ENCODE data around the gene GFOD1.

The GFOD1 gene

DNA sequence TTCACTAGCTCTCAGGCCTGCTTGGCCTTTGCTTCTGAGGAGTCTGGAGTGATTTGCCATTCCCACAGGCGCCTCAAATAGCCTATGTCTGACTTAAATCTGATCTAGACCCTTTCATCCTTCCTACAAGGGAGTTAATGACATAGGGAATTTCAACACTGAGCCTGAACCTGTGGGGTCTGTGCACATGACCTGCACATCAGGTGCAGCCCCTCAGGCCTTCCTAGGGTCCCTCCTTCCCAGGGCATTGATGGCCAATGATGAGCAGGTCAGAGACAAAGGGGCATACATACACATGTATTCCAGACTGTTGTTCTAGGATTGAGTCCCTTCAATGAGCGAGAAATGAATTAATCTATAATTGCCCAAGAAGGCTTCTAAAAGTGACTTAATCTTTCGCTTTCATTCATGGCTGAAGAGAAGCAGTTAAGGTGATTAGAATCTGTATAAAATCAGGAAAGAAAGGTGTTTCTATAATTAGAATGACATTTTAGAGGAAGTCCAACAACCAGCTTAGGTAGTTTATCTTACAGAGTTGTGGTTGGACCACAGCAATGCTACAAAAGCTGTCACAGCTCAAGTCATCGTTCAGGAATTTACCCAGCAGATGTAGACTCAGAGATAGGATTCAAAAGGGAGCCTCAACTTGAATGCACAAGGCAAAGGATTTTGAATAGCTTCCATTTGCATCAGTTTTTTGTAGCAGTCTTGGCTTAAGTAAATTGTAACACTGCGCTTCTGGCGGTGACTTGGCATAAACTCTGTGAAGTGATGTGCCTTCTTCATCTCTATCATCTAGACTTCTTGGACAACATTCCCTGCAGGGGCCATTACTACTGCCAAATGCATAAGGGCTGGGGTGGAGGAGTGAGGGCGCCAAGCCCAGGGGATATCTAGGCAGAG is 132.1 kb downstream of the GFOD1 start:
- no peak overlapping the region for H3K4me3 ChIP-seq (ENCODE audit: low read depth in 1 of 2, low read length in 2 of 2)
- H3K4me1 ChIP-seq (ENCODE audit: control insufficient read depth in 1 of 2, insufficient read depth in 2 of 2, low read length in 2 of 2) = peaks cover 10 to 14% of the 10 kb centered on the region in 2 donors
- H3K9me3 ChIP-seq (ENCODE audit: control insufficient read depth in 1 of 2, low read length in 2 of 2) = no peaks in the 10 kb centered on the region
- peak overlapping the region; percentile 42 for H3K27ac ChIP-seq (ENCODE audit: low read length)
- no peaks in the 10 kb centered on the region for H3K36me3 ChIP-seq (ENCODE audit: control insufficient read depth in 1 of 2, insufficient read depth in 2 of 2, low read length in 2 of 2)
- H3K27me3 ChIP-seq (ENCODE audit: low read depth, low read length) = no peaks in the 10 kb centered on the region

DNA sequence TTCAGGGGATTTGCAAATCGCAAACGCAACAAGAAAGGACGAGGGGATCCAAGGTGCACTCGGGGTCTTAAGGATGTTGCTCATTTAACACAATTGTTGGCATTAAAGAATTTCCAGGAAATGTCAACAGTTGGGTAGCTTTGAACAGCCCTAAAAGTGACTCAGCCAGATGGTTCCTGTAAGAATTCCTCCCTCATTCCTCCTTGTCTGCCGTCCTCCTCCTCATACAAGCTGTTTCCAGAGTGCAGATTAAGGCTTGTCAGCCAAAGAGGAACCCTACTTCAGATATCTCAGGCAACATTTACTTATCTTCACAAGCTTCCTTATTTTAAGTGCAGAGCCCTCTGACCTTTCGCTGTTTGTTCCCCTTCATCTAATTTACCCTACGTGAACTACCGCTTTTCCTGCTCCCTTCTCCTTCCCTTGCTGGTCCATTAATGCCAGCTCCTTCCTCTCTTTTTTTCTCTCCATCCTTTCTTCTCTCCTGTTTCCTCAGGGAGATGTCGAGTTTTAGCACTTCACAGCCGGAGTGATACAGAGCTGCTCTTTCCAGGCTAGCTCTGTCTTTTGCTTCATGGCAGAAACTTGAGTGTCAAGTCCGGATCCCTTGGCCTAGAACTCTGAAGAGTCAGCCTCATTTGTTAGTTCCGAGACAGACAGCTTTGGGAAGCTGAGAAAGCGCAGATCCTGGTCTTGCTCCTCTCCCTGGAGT is 132.9 kb downstream of the GFOD1 start:
- Histone ChIP-seq H3K36me3 (ENCODE audit: control insufficient read depth in 1 of 2, insufficient read depth in 2 of 2, low read length in 2 of 2) (no peaks in the 10 kb centered on the region), H3K4me1 (ENCODE audit: control insufficient read depth in 1 of 2, insufficient read depth in 2 of 2, low read length in 2 of 2) (peaks cover 10 to 14% of the 10 kb centered on the region in 2 donors), H3K9me3 (ENCODE audit: control insufficient read depth in 1 of 2, low read length in 2 of 2) (no peaks in the 10 kb centered on the region), H3K27ac (ENCODE audit: low read length) (peak overlapping the region; percentile 42), H3K27me3 (ENCODE audit: low read depth, low read length) (no peaks in the 10 kb centered on the region), H3K4me3 (ENCODE audit: low read depth in 1 of 2, low read length in 2 of 2) (no peak overlapping the region)

DNA sequence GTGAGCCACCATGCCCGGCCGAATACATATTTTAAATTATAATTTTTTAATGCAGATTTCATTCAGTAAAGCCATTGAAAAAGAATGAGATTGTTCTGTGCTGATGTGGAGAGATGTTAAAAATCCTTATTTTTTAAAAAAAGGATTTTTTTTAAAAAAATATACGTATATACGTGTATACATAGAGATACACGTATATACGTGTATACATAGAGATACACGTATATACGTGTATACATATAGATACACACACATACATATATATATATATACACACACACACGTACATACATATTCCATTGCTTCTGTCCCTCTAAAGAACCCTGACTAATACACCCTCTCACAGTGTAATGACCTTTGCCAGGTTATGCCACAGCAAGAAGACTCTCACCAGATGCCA is 135.2 kb downstream of the GFOD1 start:
- H3K36me3 ChIP-seq (ENCODE audit: control insufficient read depth in 1 of 2, insufficient read depth in 2 of 2, low read length in 2 of 2) = no peaks in the 10 kb centered on the region
- no peak overlapping the region for H3K27ac ChIP-seq (ENCODE audit: low read length)
- H3K27me3 ChIP-seq (ENCODE audit: low read depth, low read length) = no peaks in the 10 kb centered on the region
- peaks cover 10 to 14% of the 10 kb centered on the region in 2 donors for H3K4me1 ChIP-seq (ENCODE audit: control insufficient read depth in 1 of 2, insufficient read depth in 2 of 2, low read length in 2 of 2)
- H3K9me3 ChIP-seq (ENCODE audit: control insufficient read depth in 1 of 2, low read length in 2 of 2) = no peaks in the 10 kb centered on the region
- no peak overlapping the region for H3K4me3 ChIP-seq (ENCODE audit: low read depth in 1 of 2, low read length in 2 of 2)

DNA sequence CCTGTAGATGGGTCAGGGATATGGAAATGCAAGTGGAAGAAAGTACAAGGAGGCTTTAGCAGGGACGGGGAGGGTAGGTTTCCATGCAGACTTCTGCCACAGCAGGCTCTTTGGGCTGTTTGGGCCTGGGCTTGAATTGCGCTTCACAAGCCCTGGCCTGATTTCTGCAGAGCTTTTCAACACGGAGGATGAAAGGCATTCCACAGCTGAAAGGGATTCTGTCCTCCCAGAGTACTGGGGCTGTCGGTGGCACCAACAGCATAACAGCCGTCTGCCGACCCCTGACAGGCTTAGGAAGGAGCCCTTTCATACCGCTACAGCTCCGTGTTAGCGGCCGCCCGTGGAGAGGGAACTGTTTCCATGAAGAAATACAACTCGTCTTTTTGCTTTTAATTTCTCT is 136.1 kb downstream of the GFOD1 start:
- Histone ChIP-seq H3K27me3 (ENCODE audit: low read depth, low read length) (no peaks in the 10 kb centered on the region), H3K4me3 (ENCODE audit: low read depth in 1 of 2, low read length in 2 of 2) (no peak overlapping the region), H3K27ac (ENCODE audit: low read length) (no peak overlapping the region), H3K36me3 (ENCODE audit: control insufficient read depth in 1 of 2, insufficient read depth in 2 of 2, low read length in 2 of 2) (no peaks in the 10 kb centered on the region), H3K9me3 (ENCODE audit: control insufficient read depth in 1 of 2, low read length in 2 of 2) (no peaks in the 10 kb centered on the region), H3K4me1 (ENCODE audit: control insufficient read depth in 1 of 2, insufficient read depth in 2 of 2, low read length in 2 of 2) (peaks cover 10 to 14% of the 10 kb centered on the region in 2 donors)

DNA sequence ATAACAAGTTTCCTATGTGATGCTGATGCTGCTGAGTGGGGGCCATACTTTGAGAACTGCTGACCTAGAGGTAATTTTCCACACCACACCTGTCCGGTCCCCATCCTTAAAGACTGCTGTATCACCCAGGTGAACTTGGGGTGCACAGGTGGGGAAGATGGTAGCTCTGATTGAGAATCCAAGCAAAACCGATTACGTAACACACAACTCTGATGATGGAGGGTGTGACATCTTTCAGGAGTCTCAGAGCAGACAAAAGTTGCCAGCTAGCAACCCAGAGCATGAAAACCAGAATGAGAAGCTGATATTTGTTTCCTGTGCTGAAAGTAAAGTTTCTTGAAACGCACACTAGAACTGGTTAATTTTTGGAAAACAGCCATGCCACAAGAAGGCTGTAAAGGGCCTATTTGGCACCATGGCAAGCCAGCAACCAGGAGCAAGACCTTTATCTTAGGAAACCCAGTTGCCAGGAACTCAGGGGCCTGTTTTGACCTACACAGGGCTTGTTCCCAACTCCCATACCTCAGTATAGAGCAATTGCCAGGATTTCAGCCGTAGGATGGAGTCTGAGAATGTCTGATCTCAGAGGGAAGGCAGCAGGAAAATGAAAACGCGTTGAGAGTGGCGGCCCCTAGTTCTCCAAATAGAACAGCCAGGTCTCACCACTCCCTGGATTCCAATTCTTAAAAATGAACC is 137.4 kb downstream of the GFOD1 start:
- H3K4me3 ChIP-seq (ENCODE audit: low read depth in 1 of 2, low read length in 2 of 2) = no peak overlapping the region
- no peaks in the 10 kb centered on the region for H3K9me3 ChIP-seq (ENCODE audit: control insufficient read depth in 1 of 2, low read length in 2 of 2)
- peaks cover 8% of the 10 kb centered on the region in 2 donors for H3K4me1 ChIP-seq (ENCODE audit: control insufficient read depth in 1 of 2, insufficient read depth in 2 of 2, low read length in 2 of 2)
- H3K36me3 ChIP-seq (ENCODE audit: control insufficient read depth in 1 of 2, insufficient read depth in 2 of 2, low read length in 2 of 2) = no peaks in the 10 kb centered on the region
- no peaks in the 10 kb centered on the region for H3K27me3 ChIP-seq (ENCODE audit: low read depth, low read length)
- no peak overlapping the region for H3K27ac ChIP-seq (ENCODE audit: low read length)

DNA sequence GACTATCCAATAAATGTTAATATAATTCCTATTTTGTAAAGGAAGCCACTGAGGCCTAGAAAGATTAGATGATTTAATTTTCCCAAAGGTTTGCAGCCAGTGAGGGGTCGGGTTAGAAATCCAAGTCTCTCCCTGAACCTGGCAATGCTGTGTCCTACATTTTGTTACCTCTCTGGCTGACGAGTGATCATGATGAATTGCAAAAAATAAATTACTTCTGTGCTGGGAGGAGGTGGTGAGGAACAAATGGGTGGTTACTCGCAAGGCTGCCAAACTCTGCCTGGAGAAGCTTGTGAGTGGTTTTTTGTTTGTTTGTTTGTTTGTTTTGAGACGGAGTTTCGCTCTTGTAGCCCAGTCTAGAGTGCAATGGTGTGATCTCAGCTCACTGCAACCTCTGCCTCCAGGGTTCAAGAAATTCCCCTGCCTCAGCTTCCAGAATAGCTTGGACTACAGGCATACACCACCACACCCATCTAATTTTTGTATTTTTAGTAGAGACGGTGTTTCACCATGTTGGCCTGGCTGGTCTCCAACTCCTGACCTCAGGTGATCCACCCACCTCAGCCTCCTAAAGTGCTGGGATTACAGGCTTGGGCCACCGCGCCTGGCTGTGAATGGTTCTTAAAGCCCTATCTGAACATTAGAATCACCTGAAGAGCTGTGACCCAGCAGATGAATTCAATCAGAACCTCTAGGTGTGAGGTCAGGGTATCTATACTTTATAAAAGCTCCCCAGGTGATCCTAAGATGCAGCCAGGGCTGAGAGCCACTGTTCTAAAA is 138.9 kb downstream of the GFOD1 start:
- Histone ChIP-seq H3K4me1 (ENCODE audit: control insufficient read depth in 1 of 2, insufficient read depth in 2 of 2, low read length in 2 of 2) (no peaks in the 10 kb centered on the region), H3K9me3 (ENCODE audit: control insufficient read depth in 1 of 2, low read length in 2 of 2) (no peaks in the 10 kb centered on the region), H3K4me3 (ENCODE audit: low read depth in 1 of 2, low read length in 2 of 2) (no peak overlapping the region), H3K36me3 (ENCODE audit: control insufficient read depth in 1 of 2, insufficient read depth in 2 of 2, low read length in 2 of 2) (no peaks in the 10 kb centered on the region), H3K27me3 (ENCODE audit: low read depth, low read length) (no peaks in the 10 kb centered on the region), H3K27ac (ENCODE audit: low read length) (no peak overlapping the region)

DNA sequence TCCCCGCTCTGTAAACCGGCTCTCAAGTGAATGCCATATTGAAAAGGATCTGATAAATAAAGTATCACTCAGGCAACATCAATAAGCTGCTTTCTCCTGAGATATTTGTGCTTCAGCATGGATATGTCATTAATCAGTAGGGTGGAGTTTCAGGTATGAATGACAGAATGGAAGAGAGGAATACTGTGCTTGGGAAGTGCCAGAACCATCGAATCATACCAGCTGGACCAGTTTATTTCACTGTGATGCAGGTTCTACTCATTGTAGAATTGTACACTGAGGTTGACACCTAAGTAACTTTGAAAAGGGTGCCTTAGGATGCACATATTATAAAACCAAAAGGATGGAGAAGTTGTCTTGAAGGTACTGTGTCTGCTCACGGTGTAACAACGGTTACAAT is 141.2 kb downstream of the GFOD1 start:
- no peaks in the 10 kb centered on the region for H3K27me3 ChIP-seq (ENCODE audit: low read depth, low read length)
- no peaks in the 10 kb centered on the region for H3K36me3 ChIP-seq (ENCODE audit: control insufficient read depth in 1 of 2, insufficient read depth in 2 of 2, low read length in 2 of 2)
- no peak overlapping the region for H3K4me3 ChIP-seq (ENCODE audit: low read depth in 1 of 2, low read length in 2 of 2)
- no peak overlapping the region for H3K27ac ChIP-seq (ENCODE audit: low read length)
- H3K9me3 ChIP-seq (ENCODE audit: control insufficient read depth in 1 of 2, low read length in 2 of 2) = peaks cover 0 to 6% of the 10 kb centered on the region in 2 donors
- no peaks in the 10 kb centered on the region for H3K4me1 ChIP-seq (ENCODE audit: control insufficient read depth in 1 of 2, insufficient read depth in 2 of 2, low read length in 2 of 2)

DNA sequence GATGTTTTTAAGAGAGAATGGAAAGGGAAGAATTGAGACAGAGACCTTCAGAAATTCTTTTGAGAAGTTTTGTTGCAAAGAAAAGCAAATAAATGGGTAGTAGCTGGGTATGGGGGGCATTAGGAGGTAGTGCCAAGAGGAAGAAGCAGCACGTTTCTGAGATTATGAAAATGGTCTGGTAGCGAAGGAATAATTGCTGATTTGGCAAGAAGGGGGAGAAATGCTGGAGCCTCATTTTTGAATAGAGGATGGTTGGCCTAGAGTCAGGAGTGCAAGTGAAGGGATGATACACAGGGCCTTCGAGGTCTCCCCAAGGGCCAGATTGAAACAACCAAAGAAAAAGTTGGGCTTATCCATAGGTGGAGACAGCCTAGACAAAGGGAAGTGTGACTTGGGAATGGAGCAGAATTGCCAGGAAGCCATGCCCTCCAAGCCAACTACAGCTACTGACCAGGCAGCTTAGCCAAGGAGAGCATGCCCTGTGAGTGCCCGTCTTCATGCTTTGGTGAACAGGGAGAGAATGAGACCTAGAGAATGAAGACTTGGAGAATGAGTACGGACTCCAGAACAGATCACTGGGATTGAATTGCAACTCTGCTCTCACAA is 144.9 kb downstream of the GFOD1 start:
- peaks cover 0 to 7% of the 10 kb centered on the region in 2 donors for H3K9me3 ChIP-seq (ENCODE audit: control insufficient read depth in 1 of 2, low read length in 2 of 2)
- no peak overlapping the region for H3K4me3 ChIP-seq (ENCODE audit: low read depth in 1 of 2, low read length in 2 of 2)
- H3K36me3 ChIP-seq (ENCODE audit: control insufficient read depth in 1 of 2, insufficient read depth in 2 of 2, low read length in 2 of 2) = no peaks in the 10 kb centered on the region
- H3K27ac ChIP-seq (ENCODE audit: low read length) = no peak overlapping the region
- H3K4me1 ChIP-seq (ENCODE audit: control insufficient read depth in 1 of 2, insufficient read depth in 2 of 2, low read length in 2 of 2) = no peaks in the 10 kb centered on the region
- no peaks in the 10 kb centered on the region for H3K27me3 ChIP-seq (ENCODE audit: low read depth, low read length)

DNA sequence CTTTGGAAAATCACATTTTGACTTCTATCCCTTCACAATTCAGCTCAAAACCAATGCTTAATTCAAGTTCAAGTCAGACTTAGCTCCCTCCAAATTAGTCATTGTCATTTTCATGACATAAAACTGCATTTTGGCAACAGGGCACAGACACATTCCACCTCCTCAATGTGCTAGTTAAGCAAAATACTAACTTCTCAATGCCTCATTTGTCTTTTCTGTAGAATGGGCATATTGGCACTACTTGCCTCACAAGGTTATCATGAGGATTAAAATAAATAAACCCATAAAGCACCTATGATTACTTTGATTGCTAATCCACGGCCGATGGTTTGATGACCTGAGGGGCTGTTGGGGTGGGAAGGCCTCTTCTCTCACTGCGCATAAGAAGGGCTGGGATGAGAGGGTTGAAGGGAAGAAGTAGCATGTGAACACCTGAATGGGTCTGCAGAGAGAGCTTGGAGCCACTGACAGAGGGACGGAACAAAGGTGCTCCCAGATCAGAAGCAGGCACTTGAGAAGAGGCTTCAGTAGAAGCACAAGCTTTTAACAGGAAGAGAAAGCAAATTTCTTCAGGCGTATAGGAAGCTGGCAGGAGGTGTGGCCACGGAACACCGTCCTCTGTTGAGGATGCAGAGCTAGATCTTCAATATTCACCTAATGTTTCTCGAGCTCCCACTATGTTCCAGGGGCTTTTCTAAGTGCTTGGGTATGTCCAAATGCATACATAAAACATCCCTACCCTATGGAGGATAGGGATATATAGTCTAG is 147.4 kb downstream of the GFOD1 start:
- H3K27me3 ChIP-seq (ENCODE audit: low read depth, low read length) = no peaks in the 10 kb centered on the region
- H3K27ac ChIP-seq (ENCODE audit: low read length) = no peak overlapping the region
- H3K4me3 ChIP-seq (ENCODE audit: low read depth in 1 of 2, low read length in 2 of 2) = no peak overlapping the region
- H3K4me1 ChIP-seq (ENCODE audit: control insufficient read depth in 1 of 2, insufficient read depth in 2 of 2, low read length in 2 of 2) = peaks cover 0 to 5% of the 10 kb centered on the region in 2 donors
- H3K9me3 ChIP-seq (ENCODE audit: control insufficient read depth in 1 of 2, low read length in 2 of 2) = peaks cover 0 to 7% of the 10 kb centered on the region in 2 donors
- H3K36me3 ChIP-seq (ENCODE audit: control insufficient read depth in 1 of 2, insufficient read depth in 2 of 2, low read length in 2 of 2) = no peaks in the 10 kb centered on the region

DNA sequence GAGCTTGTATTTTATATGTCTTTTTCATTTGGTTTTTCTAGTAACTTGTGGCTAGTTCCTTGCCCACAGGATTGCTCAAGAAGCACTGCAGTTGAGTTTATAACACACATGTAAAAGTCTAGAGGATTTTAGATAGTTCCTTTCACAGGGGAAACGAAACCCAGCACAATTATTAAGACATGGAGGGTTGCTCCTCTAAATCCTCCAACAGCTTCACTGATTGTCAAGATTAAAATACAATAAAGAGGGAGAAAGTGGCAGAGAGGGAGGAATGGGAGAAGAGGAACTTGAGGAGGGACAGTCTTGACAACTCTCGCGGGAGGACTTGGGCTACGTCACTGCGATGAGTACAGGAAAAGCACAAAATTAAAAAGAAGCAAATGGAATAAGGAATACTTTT is 149.4 kb downstream of the GFOD1 start:
- Histone ChIP-seq H3K4me1 (ENCODE audit: control insufficient read depth in 1 of 2, insufficient read depth in 2 of 2, low read length in 2 of 2) (peaks cover 0 to 5% of the 10 kb centered on the region in 2 donors), H3K36me3 (ENCODE audit: control insufficient read depth in 1 of 2, insufficient read depth in 2 of 2, low read length in 2 of 2) (no peaks in the 10 kb centered on the region), H3K27me3 (ENCODE audit: low read depth, low read length) (no peaks in the 10 kb centered on the region), H3K9me3 (ENCODE audit: control insufficient read depth in 1 of 2, low read length in 2 of 2) (peaks cover 0 to 7% of the 10 kb centered on the region in 2 donors), H3K4me3 (ENCODE audit: low read depth in 1 of 2, low read length in 2 of 2) (no peak overlapping the region), H3K27ac (ENCODE audit: low read length) (no peak overlapping the region)

All from muscle layer of duodenum (tissue), 2 donors.